GM12878 (cell line): ENCODE measurements around the gene ASB4. TPM values are rescaled to one million over a fixed set of nuclear protein-coding genes. Genes with fewer than 3 reads are reported as not detected.

Experiments
- ATAC-seq: fragments of 200-7000 bp; cut with Tn5 transposase; 3 replicates; pipeline ENCODE4 v1.9.1; 2020; ENCODE audit warnings: mild to moderate bottlenecking, moderate library complexity
- BruUV-seq: library from RNA; stranded (reverse); fragments of 400-500 nt; replicated peaks from 2 replicates; lab custom pipeline; 2021; lab: Mats Ljungman, UMichigan
- CTCF ChIA-PET: fragments of 300-600 bp; sonication (Branson Sonifier 250); formaldehyde crosslinking; extraction: SDS; loops from one replicate; lab custom pipeline; 2021; ENCODE audit warnings: inconsistent platforms; lab: Yijun Ruan, JAX
- POLR2A ChIA-PET: fragments of 350-600 bp; formaldehyde crosslinking; extraction: SDS; loops from one replicate; lab custom pipeline; 2021; ENCODE audit warnings: inconsistent platforms; lab: Charles Lee
- RAD21 ChIA-PET: fragments of 300-600 bp; sonication (Branson Sonifier 250); formaldehyde crosslinking; loops from one replicate; lab custom pipeline; 2023; ENCODE audit warnings: antibody characterized with exemption; ENCODE audit not compliant: unreplicated experiment; lab: Charles Lee
- SMC1A ChIA-PET: fragments of 300-600 bp; sonication (Branson Sonifier 250); formaldehyde crosslinking; loops from one replicate; lab custom pipeline; 2023; ENCODE audit not compliant: unreplicated experiment, uncharacterized antibody; lab: Charles Lee
- DNase-seq: peaks from one replicate; pipeline ENCODE4 v3.0.0-alpha.2; 2011; ENCODE audit warnings: low read depth, low spot score
- FAIRE-seq: peaks from 3 replicates; lab custom pipeline; 2011; peaks lifted over from hg19 to GRCh38; lab: Jason Lieb, UNC
- H2AFZ ChIP-seq: 2 replicates; pipeline ENCODE4 v1.6.0; 2011; ENCODE audit warnings: low read depth, low read length, control low read depth; ENCODE audit not compliant: control insufficient read depth
- H3K27ac ChIP-seq: 2 replicates; pipeline ENCODE4 v1.5.1; 2011; ENCODE audit warnings: control low read depth; ENCODE audit not compliant: control insufficient read depth, insufficient read depth
- H3K27me3 ChIP-seq, 2 experiments: replicated peaks in 1 of 2; 2 replicates each; pipeline versions ENCODE4 v1.6.0 to v1.6.1; 2011; ENCODE audit warnings: low read length in 1 of 2; ENCODE audit not compliant: control insufficient read depth in 2 of 2, insufficient read depth in 2 of 2
- H3K36me3 ChIP-seq, 2 experiments: 2 replicates each; pipeline ENCODE4 v1.5.1; 2011; ENCODE audit warnings: low read length in 1 of 2; ENCODE audit not compliant: control insufficient read depth in 2 of 2, insufficient read depth in 2 of 2
- H3K4me1 ChIP-seq: 2 replicates; pipeline ENCODE4 v1.6.1; 2011; ENCODE audit warnings: mild to moderate bottlenecking, low read length, moderate library complexity, mixed read lengths; ENCODE audit not compliant: control insufficient read depth, insufficient read depth
- H3K4me2 ChIP-seq: 2 replicates; pipeline ENCODE4 v1.6.0; 2011; ENCODE audit warnings: control low read depth; ENCODE audit not compliant: control insufficient read depth, insufficient read depth
- H3K4me3 ChIP-seq: fragments of 200-600 bp; sonication (generic); 2 replicates; pipeline ENCODE4 v1.5.1; 2016
- H3K79me2 ChIP-seq: 2 replicates; pipeline ENCODE4 v1.6.0; 2011; ENCODE audit warnings: low read length; ENCODE audit not compliant: control insufficient read depth, insufficient read depth
- H3K9ac ChIP-seq: 2 replicates; pipeline ENCODE4 v1.8.0; 2011; ENCODE audit warnings: low read length, control low read depth, mixed read lengths; ENCODE audit not compliant: control insufficient read depth, insufficient read depth
- H3K9me3 ChIP-seq: replicated peaks from 3 replicates; pipeline ENCODE4 v1.5.1; 2011; ENCODE audit warnings: mild to moderate bottlenecking, low read length; ENCODE audit not compliant: control insufficient read depth, insufficient read depth
- H4K20me1 ChIP-seq: 2 replicates; pipeline ENCODE4 v1.6.0; 2011; ENCODE audit not compliant: control insufficient read depth, insufficient read depth
- ASH2L ChIP-seq: fragments of 300-600, 200-600 bp; sonication (generic); IDR thresholded peaks from 2 replicates; pipeline ENCODE4 v1.6.1; 2017; ENCODE audit warnings: low read depth, mild to moderate bottlenecking, borderline replicate concordance
- MEF2A ChIP-seq: IDR thresholded peaks from 2 replicates; pipeline ENCODE4 v1.6.1; 2011; ENCODE audit warnings: low read depth, mild to moderate bottlenecking, low read length, moderate library complexity; ENCODE audit not compliant: insufficient read depth
- NFIC ChIP-seq: IDR thresholded peaks from 2 replicates; pipeline ENCODE4 v1.6.1; 2012; ENCODE audit warnings: low read depth, mild to moderate bottlenecking, inconsistent platforms, low read length, moderate library complexity
- NR2C1 ChIP-seq: fragments of 450-650 bp; IDR thresholded peaks from 2 replicates; pipeline ENCODE4 v1.6.1; 2017; ENCODE audit warnings: antibody characterized with exemption, mild to moderate bottlenecking, moderate library complexity
- POLR2AphosphoS5 ChIP-seq: IDR thresholded peaks from 2 replicates; pipeline ENCODE4 v1.6.1; 2011; ENCODE audit warnings: mild to moderate bottlenecking, low read length, inconsistent platforms
- POU2F2 ChIP-seq: IDR thresholded peaks from 3 replicates; pipeline ENCODE4 v1.6.1; 2011; ENCODE audit warnings: low read depth, mild to moderate bottlenecking, low read length, borderline replicate concordance
- RUNX3 ChIP-seq: IDR thresholded peaks from 2 replicates; pipeline ENCODE4 v1.6.1; 2012; ENCODE audit warnings: low read length, inconsistent platforms
- SMARCA5 ChIP-seq: fragments of 450-650 bp; IDR thresholded peaks from 2 replicates; pipeline ENCODE4 v1.6.1; 2017; ENCODE audit warnings: mild to moderate bottlenecking
- WGBS: methylation state at CpG from one replicate; pipeline ENCODE4 v1.1.6; 2016; ENCODE audit warnings: low lambda C conversion rate; ENCODE audit not compliant: insufficient replicate concordance, insufficient coverage; ENCODE audit errors: missing lambda C conversion rate; 5-methylcytosine and 5-hydroxymethylcytosine counted together
- in situ Hi-C: fragments of 300-500 bp; cut with MboI; formaldehyde crosslinking; loops from 9 replicates; pipeline ENCODE4 v1.14.3; 2018; ENCODE audit warnings: mixed read lengths
- intact Hi-C: fragments of 100-400 bp; cut with micrococcal nuclease; formaldehyde crosslinking; loops from one replicate; pipeline ENCODE4 v1.14.2; 2022; ENCODE audit not compliant: unreplicated experiment
- polyA plus RNA-seq, 11 experiments: library from polyadenylated mRNA; depleted of rRNA in 4 of 11; unstranded in 6 of 11; stranded (reverse) in 5 of 11; fragments of >200 nt; fragmentation: Nextera tagmentation in 4 of 11; fragmentation: Illumina TruSeq in 1 of 11; extraction: Ambion mirVana in 4 of 11; extraction: Trizol in 1 of 11; gene quantifications; 1 replicate in 1 of 11; 2 replicates in 10 of 11; pipeline versions ENCODE4 v1.2.1 to v1.2.3, GENCODE V29; 2011 to 2016; ENCODE audit warnings: inconsistent platforms in 2 of 11, missing spikeins in 2 of 11, low read depth in 1 of 11
- total RNA-seq, 4 experiments: library from RNA; depleted of rRNA in 3 of 4; stranded (reverse); fragments of >200 nt in 3 of 4; fragmentation: Illumina TruSeq in 1 of 4; extraction: Trizol in 1 of 4; gene quantifications; 2 replicates each; pipeline versions ENCODE4 v1.2.1 to v1.2.3, GENCODE V29; 2013 to 2021
- TF ChIP-seq, protein P1 (sequence below): fragments of 450-650 bp; IDR thresholded peaks from 2 replicates; pipeline ENCODE4 v1.6.1; 2016; ENCODE audit warnings: mild to moderate bottlenecking
- TF ChIP-seq, protein P2 (sequence below): fragments of 450-650 bp; IDR thresholded peaks from 2 replicates; pipeline ENCODE4 v1.6.1; 2017; ENCODE audit warnings: antibody characterized with exemption, mild to moderate bottlenecking, moderate library complexity

Gene ASB4
- total and polyA plus RNA-seq, 10 of the 15 experiments (the other 5 are each of a cell fraction or from before 2014, with no cell fraction given) = 0.12 to 1.1 TPM; not detected in 8

- no peaks in the 10 kb centered on the region for H4K20me1 ChIP-seq
- H3K4me2 ChIP-seq = no peak overlapping the region
- H3K4me3 ChIP-seq = no peak overlapping the region
- FAIRE-seq = no peak
- 76% methylated on average over 4 of the region's 4 CpGs for WGBS
- H3K36me3 ChIP-seq = no peaks in the 10 kb centered on the region
- H3K9ac ChIP-seq = no peak overlapping the region
- intact Hi-C loops (no loop called here), in situ Hi-C loops (no loop called here)
- SMC1A ChIA-PET = interaction anchor here (1.1 to 14.9 kb wide), 8 partner anchors 9 to 235 kb away, joined by 3 to 203 read pairs (median 48); partner anchors contain the start of gene ASB4
- H2AFZ ChIP-seq = no peak overlapping the region
- CTCF ChIA-PET = interaction anchor here (0.8 to 11.4 kb wide), 9 partner anchors 9 to 1033 kb away, joined by 3 to 117 read pairs (median 3); no protein-coding TSS in a partner anchor
- BruUV-seq = no TSS peak
- RAD21 ChIA-PET = interaction anchor here (0.8 to 3.9 kb wide), 7 partner anchors 9 to 1033 kb away, joined by 3 to 22 read pairs (median 4); no protein-coding TSS in a partner anchor
- ATAC-seq = no peak
- no peaks in the 10 kb centered on the region for H3K79me2 ChIP-seq
- POLR2A ChIA-PET = no interaction called here
- no peak for DNase-seq
- TF ChIP-seq, protein P1, sequence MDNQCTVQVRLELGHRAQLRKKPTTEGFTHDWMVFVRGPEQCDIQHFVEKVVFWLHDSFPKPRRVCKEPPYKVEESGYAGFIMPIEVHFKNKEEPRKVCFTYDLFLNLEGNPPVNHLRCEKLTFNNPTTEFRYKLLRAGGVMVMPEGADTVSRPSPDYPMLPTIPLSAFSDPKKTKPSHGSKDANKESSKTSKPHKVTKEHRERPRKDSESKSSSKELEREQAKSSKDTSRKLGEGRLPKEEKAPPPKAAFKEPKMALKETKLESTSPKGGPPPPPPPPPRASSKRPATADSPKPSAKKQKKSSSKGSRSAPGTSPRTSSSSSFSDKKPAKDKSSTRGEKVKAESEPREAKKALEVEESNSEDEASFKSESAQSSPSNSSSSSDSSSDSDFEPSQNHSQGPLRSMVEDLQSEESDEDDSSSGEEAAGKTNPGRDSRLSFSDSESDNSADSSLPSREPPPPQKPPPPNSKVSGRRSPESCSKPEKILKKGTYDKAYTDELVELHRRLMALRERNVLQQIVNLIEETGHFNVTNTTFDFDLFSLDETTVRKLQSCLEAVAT = no peak
- TF ChIP-seq, protein P2, sequence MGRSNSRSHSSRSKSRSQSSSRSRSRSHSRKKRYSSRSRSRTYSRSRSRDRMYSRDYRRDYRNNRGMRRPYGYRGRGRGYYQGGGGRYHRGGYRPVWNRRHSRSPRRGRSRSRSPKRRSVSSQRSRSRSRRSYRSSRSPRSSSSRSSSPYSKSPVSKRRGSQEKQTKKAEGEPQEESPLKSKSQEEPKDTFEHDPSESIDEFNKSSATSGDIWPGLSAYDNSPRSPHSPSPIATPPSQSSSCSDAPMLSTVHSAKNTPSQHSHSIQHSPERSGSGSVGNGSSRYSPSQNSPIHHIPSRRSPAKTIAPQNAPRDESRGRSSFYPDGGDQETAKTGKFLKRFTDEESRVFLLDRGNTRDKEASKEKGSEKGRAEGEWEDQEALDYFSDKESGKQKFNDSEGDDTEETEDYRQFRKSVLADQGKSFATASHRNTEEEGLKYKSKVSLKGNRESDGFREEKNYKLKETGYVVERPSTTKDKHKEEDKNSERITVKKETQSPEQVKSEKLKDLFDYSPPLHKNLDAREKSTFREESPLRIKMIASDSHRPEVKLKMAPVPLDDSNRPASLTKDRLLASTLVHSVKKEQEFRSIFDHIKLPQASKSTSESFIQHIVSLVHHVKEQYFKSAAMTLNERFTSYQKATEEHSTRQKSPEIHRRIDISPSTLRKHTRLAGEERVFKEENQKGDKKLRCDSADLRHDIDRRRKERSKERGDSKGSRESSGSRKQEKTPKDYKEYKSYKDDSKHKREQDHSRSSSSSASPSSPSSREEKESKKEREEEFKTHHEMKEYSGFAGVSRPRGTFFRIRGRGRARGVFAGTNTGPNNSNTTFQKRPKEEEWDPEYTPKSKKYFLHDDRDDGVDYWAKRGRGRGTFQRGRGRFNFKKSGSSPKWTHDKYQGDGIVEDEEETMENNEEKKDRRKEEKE = no peak
- TF ChIP-seq SMARCA5 = no peak
- TF ChIP-seq RUNX3 = no peak
- TF ChIP-seq POLR2AphosphoS5 = no peak
- TF ChIP-seq ASH2L = no peak
- TF ChIP-seq NR2C1 = no peak
- no peak for TF ChIP-seq POU2F2
- TF ChIP-seq NFIC = no peak
- TF ChIP-seq MEF2A = no peak
- H3K4me1 ChIP-seq = peaks cover 4% of the 10 kb centered on the region
- H3K9me3 ChIP-seq = no peaks in the 10 kb centered on the region
- H3K27me3 ChIP-seq = no peaks in the 10 kb centered on the region
- no peak overlapping the region for H3K27ac ChIP-seq
Observed at GRCh38 chr7:95482424-95482823, 3.3 kb upstream of the ASB4 start.
